AG04449 (cell line): ENCODE data around the gene SGSM2.
A peak's percentile ranks its signal among the peaks of the same experiment; 100 is the strongest.

ENCODE experiments used
- CTCF ChIA-PET: fragments of 350-600 bp; formaldehyde crosslinking; extraction: SDS; loops from one replicate; lab custom pipeline; 2021; ENCODE audit warnings: antibody characterized with exemption; lab: Yijun Ruan, JAX
- POLR2A ChIA-PET: fragments of 400-600, 350-600 bp; formaldehyde crosslinking; extraction: SDS; loops from one replicate; lab custom pipeline; 2020; ENCODE audit warnings: antibody characterized with exemption, inconsistent platforms; lab: Yijun Ruan, JAX
- DNase-seq: peaks from one replicate; pipeline ENCODE4 v3.0.0-alpha.2; 2010; ENCODE audit warnings: low read depth, low spot score
- H3K4me3 ChIP-seq: 2 replicates; pipeline ENCODE4 v1.5.1; 2011; ENCODE audit warnings: low read depth, mild to moderate bottlenecking, control low read depth, low read length
- TF ChIP-seq, protein P1 (sequence below): IDR thresholded peaks from one replicate; pipeline ENCODE4 v1.5.1; 2011; ENCODE audit warnings: mild to moderate bottlenecking, moderate library complexity, low read length, control low read depth, inconsistent platforms; ENCODE audit not compliant: insufficient read depth; ENCODE audit errors: missing control alignments

SGSM2 gene

DNA sequence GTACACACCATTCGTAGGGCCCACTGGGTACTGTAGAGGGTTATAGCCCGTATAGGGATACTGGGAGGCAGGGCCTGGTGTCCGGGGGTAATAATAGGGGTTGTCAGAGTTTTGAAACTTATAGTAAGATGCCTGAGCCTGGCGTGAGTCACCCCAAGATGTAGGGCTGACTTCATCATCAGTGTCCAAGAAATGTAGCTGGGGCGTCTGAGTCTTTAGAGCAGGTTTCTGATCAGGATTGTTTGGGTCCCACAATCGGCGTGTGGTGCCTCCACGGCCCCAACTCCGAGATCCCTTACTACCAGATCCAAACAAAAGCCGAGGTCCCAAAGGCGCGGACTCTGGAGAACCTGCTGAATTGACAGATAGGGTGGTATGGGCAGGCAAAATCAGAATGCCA lies 38.2 kb upstream of the SGSM2 start:
- no peak overlapping the region for H3K4me3 ChIP-seq
- CTCF ChIA-PET: interaction anchor here (2.7 kb wide), 1 partner anchor 17 kb away, joined by 14 read pairs; no protein-coding TSS in a partner anchor
- DNase-seq: no peak
- TF ChIP-seq, protein P1, sequence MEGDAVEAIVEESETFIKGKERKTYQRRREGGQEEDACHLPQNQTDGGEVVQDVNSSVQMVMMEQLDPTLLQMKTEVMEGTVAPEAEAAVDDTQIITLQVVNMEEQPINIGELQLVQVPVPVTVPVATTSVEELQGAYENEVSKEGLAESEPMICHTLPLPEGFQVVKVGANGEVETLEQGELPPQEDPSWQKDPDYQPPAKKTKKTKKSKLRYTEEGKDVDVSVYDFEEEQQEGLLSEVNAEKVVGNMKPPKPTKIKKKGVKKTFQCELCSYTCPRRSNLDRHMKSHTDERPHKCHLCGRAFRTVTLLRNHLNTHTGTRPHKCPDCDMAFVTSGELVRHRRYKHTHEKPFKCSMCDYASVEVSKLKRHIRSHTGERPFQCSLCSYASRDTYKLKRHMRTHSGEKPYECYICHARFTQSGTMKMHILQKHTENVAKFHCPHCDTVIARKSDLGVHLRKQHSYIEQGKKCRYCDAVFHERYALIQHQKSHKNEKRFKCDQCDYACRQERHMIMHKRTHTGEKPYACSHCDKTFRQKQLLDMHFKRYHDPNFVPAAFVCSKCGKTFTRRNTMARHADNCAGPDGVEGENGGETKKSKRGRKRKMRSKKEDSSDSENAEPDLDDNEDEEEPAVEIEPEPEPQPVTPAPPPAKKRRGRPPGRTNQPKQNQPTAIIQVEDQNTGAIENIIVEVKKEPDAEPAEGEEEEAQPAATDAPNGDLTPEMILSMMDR: no peak
- POLR2A ChIA-PET: no interaction called here

DNA sequence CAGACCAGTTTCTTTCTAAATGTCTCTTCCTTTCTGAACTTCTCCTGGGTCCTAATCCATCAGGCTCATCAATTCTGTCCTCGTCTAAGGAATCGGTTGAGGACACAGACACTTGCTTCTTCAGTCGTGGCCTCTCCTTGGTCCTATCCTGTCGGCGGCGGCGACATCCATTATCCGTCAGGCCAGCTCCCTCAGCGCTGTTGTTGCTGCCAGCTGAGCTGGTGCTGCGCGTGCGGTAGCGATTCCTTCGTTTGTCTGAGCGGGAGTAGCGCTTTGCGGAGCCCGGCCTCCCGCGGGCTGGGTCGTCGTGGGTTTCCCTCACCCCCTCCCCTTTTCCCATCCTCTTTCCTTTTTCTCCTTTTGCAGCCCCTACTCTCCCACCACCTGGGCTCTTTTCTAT lies 37.5 kb upstream of the SGSM2 start:
- TF ChIP-seq, protein P1: no peak
- ChIA-PET POLR2A (no interaction called here), CTCF (no interaction called here)
- DNase-seq: no peak
- H3K4me3 ChIP-seq: no peak overlapping the region

GRCh38 chr17:2302778-2303203 lies 34.5 kb upstream of the SGSM2 start:
- DNase-seq: no peak
- TF ChIP-seq, protein P1: no peak
- ChIA-PET POLR2A (interaction anchor here (0.5 to 2.5 kb wide), 5 partner anchors 17 to 248 kb away, joined by 4 to 10 read pairs (median 6); partner anchors contain the start of genes HIC1, SGSM2 and TSR1), CTCF (interaction anchor here (0.8 to 1.6 kb wide), 4 partner anchors 10 to 249 kb away, joined by 3 to 9 read pairs (median 5); no protein-coding TSS in a partner anchor)
- peak overlapping the region; percentile 86 for H3K4me3 ChIP-seq

DNA sequence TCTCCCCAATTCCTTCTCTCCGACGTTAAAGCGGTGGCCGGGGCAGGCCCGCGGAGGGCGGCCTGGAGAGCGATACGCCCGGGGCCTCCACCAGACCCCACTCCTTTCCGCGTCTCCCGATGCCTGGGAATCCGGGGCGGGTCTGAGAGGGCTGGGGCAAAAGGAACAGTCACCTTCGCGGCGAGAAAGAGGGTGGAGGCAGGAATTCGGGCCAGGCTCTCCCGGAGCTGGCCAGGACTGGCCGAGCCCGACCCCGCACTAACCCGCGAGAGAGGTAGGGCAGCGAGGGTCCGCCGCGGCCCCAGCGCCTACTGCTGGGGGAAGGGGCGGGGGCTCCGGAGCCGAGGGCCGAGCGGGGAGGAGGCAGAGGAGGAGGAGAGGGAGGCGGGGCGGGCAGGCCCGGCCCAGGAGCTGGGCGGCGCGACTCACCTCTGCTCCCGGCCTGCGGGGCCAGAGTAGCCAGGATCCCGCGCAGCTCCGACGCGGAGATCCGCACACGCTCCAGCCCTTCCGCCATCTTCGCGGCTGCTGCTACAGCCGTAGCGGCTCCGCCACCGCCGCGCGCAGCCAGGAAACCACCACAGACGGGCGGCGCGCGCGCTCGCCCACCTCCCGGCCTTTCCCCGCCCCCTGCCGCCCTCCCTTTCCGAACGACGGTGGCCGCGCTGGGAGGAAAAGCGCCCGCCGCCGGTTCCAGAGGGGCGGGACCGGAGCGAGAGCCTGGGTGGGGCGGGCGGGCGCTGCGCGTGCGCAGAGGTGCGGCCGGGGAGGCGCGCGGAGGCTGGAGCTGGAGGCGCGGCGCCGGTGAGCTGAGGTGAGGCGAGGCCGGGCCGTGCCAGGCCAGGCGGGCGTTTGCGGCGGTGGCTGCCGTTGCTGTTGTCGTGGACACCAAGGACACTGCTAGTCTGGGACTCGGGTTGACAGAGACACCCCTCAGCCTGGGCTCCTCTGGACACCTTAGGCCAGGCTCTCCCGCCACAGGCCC lies 33.8 kb upstream of the SGSM2 start, which contains the start of the genes SMG6 and SRR:
TSS of gene SMG6 (minus strand) at position 582 of the 985 bp plus-strand sequence. CDS start at position 517, 65 bp downstream.
TSS of gene SRR (plus strand) at position 747 of the 985 bp plus-strand sequence. CDS start 11,611 bp downstream, outside the sequence.
- CTCF ChIA-PET: interaction anchor here (0.8 to 1.6 kb wide), 5 partner anchors 10 to 250 kb away, joined by 3 to 9 read pairs (median 4); no protein-coding TSS in a partner anchor
- no peak for DNase-seq
- TF ChIP-seq, protein P1: no peak

GRCh38 chr17:2304931-2305330 lies 32.4 kb upstream of the SGSM2 start:
- TF ChIP-seq, protein P1: no peak
- no peak overlapping the region for H3K4me3 ChIP-seq
- ChIA-PET POLR2A (no interaction called here), CTCF (interaction anchor here (1.4 kb wide), 1 partner anchor 31 kb away, joined by 4 read pairs; the partner anchor contains the start of gene TSR1)
- DNase-seq: no peak

More for the DNA sequence above, 33.8 kb upstream of the SGSM2 start, which contains the start of the genes SMG6 and SRR:
- POLR2A ChIA-PET: interaction anchor here (0.5 to 2.5 kb wide), 7 partner anchors 17 to 249 kb away, joined by 3 to 10 read pairs (median 5); partner anchors contain the start of genes HIC1, SGSM2 and TSR1
- peak within 1 kb of the TSS; percentile 86 for H3K4me3 ChIP-seq
